Esophagus squamous epithelium (tissue), 4 donors: ENCODE measurements around the gene SGPP1.

Source experiments
- CTCF ChIP-seq, 6 experiments: fragments of 450-650 bp in 4 of 6; fragments of 200-600 bp in 2 of 6; sonication (generic) in 2 of 6; IDR thresholded peaks; one replicate each; pipeline ENCODE4 v1.5.1; 2016 to 2019; ENCODE audit warnings: antibody characterized with exemption in 6 of 6, mild to moderate bottlenecking in 4 of 6, moderate library complexity in 4 of 6
- POLR2A ChIP-seq, 4 donors: fragments of 450-650 bp; IDR thresholded peaks; one replicate each; pipeline ENCODE4 v1.6.1; 2017; ENCODE audit warnings: antibody characterized with exemption in 4 of 4, mild to moderate bottlenecking in 4 of 4, moderate library complexity in 3 of 4

- no peak for TF ChIP-seq CTCF (IDR thresholded peaks at IDR 0.05)
- TF ChIP-seq POLR2A (IDR thresholded peaks at IDR 0.05) = no peak
These were observed 49.3 kb downstream of the SGPP1 start for GRCh38 chr14:63678536-63678935.
